HPDE6-E6E7 (cell line): ENCODE data around the gene EMILIN2.
"Not testable (repeated sequence)": the region's sequence is repeated elsewhere in the genome, so short reads cannot be mapped to it uniquely, and the experiment has no call there.

ENCODE experiments used
- DNase-seq: peaks from one replicate; pipeline ENCODE4 v3.0.0; 2011; ENCODE audit warnings: missing footprints; ENCODE audit errors: extremely low spot score

Gene EMILIN2

DNA sequence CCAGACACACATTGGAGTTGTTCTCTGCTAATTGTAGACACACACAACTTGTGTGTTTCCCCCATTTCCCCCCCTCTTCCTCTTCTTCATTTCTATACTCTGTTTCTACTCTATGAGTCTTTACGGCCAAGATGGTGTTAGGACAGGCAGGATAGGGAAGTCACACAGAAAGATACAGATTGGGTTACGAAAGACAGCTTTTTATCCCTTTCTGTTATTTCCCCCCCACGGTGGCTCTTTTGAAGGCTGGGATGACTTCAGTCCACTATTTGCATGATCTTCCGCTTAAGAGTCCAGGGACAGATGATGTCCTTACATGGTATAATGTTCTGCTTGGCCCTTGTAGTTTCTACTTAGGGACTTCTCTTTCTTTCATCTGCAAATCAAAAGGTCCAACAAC, 1.6 kb upstream of the EMILIN2 start:
- no peak for DNase-seq

DNA sequence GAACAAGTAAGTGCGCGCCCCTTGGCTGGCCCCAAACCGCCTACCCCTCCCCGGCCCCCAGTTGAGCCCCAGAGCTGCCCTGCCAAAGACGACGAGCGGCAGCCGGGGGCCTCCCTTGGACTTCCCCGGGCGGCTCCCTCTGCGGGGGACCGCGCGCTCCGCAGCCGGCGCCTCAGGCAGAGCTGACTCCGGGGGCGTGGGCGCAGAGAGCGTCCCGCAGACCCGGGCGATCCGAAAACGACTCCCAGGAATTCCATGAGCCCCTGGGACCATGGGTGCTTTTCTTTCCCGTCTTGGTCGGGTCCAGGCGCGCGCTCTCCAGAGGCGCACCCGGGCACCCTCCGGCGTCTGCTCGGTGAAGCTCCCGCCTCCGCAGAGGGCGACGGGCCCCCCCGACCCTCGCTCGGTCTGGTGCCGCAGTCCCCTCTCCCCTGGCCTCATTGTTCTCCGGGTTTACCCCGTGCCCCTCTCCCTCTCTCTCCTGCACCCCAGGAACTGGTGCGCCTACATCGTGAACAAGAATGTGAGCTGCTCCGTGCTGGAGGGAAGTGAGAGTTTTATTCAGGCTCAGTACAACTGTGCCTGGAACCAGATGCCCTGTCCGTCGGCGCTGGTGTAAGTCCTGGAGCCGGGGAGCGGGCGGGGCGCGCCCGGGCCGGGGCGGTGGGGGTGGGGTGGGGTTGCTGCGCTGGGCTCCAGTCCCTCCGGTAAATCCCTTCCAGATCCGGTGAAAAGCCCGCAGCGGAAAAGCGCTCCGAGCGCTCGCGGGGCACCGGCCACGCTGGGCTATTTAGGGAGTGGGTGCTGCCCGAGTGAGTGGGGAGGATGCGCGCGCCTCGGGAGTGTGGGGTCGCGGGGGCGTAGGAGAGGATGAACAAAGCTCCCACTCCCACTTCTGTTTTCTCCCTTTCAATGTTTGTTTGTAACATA, 776 bp downstream of the EMILIN2 start:
- DNase-seq = no peak

DNA sequence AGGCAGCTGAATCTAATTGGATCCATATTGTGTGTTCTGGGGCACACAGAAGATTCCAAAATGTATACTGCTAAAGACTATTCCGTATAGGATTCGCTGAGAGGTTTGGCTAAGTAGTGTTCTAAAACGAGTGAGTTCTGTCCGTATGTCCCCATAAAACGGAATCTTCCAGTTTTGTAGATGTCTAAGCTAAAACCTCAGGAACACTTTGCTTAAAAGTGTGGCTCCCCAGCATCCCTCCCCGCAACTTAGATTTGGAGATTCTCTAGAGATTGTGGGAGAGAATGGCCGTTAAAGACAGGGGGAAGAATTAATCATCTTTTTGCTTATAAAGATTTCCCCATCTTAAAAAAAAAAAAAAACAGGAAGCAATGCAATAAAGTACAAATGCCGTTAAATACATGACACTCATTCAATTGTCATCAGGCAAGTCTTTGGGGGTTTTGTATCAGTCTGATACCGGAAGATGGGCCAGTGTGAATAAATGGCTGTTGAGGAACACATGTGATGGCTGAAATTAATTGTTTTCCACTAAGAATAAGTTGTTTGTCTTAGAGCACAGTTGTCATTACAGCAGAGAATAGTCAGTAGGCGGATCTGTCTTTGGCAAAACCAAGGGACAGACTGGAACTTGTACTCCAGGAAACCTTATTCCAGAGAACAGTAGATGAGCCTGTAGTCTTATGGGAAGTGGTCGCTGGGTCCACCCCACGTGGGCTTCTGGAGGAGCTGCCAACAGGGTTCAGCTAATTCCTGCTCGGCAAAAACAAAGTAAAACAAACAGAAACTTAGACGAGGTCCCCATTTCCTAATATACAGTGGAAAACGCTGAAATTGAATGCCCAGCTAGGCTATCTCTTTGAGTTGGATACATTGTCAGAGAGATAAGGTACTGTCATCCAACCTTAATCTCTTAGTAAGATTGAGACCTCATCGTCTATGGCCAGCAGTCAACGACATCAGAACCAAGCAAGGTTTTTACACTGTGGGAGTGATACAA, 1.7 kb downstream of the EMILIN2 start:
- DNase-seq = no peak

DNA sequence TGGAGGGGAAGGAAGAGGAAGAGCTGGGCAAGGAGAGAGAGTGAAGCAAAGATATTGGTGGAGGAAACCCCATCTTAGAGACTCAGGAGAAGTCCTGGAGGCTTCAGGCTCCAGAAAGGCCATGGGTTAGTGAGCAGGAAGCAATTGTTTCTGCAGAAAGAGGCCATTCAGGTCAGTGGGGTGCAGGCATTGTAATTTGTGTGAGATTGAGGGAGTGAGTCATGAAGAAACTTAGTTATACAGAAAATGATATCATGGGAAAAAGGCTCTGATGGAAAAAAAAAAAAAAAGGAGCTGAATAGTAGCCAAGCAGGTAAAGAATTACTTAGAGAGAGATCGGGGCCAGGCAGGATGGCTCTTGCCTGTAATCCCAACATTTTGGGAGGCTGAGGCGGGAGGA, 4.0 kb downstream of the EMILIN2 start:
- no peak for DNase-seq

DNA sequence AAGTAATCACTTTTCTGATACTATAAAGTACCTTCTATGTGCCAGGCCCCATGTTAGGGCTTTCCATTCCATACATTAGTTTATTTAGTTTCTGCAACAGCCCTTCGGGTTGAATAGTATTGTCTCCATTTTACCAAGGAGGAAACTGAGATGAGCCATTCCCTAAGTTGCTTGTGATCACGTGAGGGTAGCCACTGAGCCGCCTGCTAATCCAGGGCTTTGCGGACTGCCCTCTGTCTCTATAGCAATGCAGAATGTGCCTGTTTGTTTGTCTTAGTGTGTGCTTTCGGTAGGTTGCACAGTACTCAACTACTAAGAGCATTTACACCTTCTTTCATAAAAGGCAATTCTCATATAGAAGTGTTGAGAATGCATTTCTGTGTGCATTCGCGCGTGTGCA, 5.0 kb downstream of the EMILIN2 start:
- DNase-seq = no peak

DNA sequence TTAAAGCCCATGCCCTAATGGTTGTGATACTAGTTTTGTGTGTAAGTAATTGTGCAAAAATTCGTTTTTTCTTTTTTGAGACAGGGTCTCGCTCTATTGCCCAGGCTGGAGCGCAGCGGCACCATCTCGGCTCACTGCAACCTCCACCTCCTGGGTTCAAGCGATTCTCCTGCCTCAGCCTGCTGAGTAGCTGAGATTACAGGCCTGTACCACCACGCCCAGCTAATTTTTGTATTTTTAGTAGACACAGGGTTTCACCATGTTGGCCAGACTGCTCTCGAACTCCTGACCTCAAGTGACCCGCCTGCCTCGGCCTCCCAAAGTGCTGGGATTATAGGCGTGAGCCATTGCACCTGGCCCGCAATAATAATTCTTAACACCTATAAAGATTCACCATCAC, 5.7 kb downstream of the EMILIN2 start:
- not testable (repeated sequence) for DNase-seq

DNA sequence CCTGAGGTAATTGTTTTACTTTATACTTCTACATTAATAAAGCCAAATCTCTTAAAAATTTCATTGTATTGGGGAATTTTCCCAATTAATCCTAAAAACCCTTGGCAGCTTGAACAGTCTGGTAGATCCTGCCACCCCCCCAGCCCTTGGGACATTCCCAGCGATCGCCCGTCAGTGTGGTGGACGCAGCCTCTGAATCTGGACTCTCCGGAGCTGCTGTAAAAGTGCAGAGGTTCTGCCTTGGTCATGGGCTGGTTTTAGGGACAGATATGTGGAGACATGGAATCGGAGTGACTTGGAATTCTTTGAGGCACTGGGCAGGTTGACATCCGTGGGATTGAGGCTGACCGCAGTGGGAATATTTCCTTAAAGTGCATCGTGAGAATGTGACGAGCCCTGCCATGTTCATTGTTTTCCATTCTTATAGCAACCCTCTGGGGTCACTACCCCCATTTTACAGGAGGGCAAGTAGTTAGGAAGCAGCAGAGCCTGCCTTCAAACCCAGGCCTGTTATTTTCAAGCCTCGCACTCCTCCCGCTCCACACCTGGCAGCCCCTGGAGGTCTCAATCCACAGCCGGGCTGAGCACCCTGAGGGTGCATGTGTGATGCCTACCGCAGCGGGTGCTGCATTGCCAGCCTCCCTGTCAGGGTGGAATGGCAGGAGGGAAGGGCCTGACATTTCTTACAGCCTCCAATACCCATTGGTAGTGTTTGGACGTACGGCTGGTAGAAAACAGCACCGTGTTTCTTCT, 6.5 kb downstream of the EMILIN2 start:
- no peak for DNase-seq

DNA sequence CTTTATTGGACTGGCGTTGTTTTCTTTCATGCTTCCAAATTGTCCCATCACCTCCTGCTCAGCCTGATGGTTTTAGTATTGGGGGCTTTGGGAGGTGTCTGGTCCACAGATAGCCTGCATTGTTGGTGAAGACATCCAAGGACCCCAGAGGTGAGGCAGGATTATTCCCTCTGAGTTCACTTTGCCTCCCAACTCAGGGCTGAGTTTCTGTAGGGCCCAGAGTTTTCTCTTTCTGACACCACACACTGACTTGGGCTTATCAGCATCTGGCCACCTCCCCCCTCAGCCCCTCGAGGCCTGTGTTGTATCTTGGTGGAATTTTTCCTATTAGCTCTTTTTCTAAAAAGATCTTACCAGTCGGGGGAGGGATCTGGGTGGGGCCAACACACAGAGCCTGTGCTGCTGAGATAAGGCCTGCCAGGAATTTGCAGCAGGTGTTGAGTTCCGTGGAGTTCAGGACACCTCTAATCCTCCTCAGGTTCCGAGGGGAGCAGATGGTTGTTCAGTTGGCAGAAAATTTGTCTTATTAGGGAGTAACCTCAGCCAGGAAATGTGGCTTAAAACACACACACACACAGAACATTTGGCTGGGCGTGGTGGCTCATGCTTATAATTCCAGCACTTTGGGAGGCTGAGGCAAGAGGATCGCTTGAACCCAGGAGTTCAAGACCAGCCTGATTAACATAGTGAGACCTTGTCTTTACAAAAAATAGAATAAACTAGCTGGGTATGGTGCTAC, 7.3 kb downstream of the EMILIN2 start:
- no peak for DNase-seq

DNA sequence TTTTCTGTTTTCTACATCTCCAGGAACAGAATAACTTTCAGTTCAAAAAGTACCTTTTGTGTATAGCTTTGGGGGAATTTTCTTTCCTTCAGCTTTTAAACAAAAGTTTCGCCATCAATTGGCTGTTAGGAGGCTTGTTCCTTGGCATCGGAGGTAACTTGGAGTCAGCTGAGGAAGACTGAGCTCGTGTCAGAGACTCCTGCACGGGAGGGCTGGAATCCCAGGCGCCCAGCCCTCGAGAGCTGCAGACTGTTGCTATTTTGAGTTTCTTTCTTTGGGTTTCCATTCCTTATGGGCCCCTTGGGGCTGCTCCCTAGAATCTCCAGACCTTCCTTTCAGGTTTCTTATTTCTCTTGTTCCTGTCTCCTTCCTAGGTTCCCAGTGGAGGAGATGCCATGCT, 8.1 kb downstream of the EMILIN2 start:
- no peak for DNase-seq

DNA sequence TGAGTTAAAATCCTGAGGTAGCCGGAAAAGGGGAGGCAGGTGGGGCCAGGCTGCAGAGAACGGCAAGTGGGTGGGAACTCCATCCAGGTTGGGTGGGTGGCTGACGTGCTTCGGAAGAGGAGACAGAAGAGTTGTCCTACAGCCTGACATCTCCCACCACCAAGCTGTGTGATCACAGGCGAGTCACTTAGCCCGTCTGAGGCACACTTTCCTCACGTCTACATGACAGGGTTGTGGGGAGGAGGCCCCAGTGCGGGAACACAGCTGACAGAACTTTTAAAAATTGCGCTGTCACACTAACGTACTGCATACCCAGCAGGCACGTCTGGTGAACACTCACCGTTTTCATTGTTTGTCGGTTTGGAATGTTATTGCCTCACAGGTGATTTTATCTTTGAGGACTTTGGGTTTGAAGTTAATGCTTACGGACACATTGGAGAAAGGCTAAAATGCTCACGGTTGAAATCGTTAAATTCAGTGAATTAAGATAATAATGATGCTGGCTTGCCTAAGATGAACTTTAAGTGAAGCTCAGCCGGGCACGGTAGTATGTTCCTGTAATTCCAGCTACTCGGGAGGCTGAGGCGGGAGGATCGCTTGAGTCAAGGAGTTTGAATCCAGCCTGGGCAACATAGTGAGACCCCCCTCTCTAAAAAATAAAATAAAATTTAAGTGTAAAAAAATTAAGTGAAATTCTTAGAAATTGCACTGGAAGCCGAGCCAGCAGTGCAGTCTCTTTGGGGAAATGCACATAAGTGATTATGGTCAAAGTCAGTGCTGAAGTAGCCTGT, 8.9 kb downstream of the EMILIN2 start:
- no peak for DNase-seq

DNA sequence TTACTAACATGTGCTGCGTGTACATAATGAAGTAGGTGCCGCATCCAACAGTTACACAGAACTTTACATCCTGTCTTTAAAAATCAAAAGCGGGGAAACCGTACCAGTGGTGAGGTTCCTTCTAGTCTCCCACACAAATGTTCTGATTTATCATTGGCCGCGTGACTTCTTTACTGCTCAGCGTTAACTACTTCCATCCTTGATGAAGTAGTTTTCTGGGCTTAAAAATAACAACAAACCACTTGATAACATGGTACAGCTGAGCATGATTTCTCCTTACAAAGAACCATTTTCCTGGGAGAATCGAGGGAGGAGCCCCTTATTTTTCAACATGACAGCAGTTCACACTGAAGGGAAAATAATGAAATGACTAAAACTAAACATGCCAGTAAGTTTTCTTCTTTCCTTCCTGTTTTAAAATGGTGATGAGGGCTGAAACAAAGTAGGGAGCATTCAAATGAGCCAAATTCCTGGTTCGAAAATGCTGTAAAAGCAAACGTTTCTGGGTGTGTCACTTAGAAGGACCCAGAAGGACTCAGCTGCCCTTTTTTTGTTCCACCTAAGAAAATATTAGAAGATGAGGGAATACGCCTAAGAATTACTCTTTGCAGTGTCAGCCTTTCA, 9.9 kb downstream of the EMILIN2 start:
- DNase-seq = no peak

DNA sequence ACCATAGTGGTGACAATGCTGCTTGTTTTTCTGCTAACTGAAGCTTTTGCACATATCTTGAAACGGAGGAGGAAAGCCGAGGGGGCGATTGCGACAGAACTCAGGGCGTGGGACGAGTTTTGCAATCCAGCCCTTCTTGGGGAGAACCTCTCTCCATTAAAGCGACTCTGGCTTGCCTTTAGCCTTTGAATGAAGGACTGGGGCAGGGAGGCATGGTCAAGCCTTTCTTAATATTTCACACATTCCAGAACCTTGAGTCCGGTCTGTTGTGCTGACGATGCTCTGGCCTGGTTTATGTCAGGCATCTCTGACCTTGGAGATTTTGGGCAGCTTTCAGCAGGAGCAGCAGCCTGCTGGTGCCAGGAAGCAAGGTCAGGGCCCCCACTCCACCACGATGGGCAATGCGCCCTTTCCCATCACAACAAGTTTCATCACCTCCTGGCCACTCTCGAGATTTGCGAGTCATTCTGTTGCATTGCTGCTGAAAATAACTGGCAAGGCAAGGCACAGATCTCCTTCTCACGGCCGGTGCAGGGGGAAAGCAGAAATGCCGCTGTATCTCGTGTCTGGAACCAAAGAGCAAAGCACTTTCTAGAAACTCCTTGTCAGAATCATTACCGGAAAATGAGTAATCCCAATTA, 10.8 kb downstream of the EMILIN2 start:
- no peak for DNase-seq

DNA sequence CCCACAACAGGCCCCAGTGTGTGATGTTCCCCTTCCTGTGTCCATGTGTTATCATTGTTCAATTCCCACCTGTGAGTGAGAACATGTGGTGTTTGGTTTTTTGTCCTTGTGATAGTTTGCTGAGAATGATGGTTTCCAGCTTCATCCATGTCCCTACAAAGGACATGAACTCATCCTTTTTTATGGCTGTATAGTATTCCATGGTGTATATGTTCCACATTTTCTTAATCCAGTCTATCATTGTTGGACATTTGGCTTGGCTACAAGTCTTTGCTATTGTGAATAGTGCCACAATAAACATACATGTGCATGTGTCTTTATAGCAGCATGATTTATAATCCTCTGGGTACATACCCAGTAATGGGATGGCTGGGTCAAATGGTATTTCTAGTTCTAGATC, 13.6 kb downstream of the EMILIN2 start:
- DNase-seq = not testable (repeated sequence)

DNA sequence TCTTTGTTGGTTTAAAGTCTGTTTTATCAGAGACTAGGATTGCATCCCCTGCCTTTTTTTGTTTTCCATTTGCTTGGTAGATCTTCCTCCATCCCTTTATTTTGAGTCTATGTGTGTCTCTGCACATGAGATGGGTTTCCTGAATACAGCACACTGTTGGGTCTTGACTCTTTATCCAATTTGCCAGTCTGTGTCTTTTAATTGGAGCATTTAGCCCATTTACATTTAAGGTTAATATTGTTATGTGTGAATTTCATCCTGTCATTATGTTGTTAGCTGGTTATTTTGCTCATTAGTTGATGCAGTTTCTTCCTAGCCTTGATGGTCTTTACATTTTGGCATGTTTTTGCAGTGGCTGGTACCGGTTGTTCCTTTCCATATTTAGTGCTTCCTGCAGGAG, 17.2 kb downstream of the EMILIN2 start:
- not testable (repeated sequence) for DNase-seq

DNA sequence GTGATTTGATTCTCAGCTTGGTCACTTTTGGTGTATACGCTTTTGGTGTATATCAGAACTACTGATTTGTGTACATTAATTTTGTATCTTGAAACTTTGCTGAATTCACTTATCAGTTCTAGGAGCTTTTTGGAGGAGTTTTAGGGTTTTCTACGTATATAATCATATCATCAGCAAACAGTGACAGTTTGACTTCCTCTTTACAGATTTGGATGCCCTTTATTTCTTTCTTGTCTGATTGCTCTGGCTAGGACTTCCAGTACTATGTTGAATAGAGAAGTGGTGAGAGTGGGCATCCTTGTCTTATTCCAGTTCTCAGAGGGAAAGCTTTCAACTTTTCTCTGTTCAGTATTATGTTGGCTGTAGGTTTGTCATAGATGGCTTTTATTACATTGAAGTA, 19.7 kb downstream of the EMILIN2 start:
- not testable (repeated sequence) for DNase-seq

DNA sequence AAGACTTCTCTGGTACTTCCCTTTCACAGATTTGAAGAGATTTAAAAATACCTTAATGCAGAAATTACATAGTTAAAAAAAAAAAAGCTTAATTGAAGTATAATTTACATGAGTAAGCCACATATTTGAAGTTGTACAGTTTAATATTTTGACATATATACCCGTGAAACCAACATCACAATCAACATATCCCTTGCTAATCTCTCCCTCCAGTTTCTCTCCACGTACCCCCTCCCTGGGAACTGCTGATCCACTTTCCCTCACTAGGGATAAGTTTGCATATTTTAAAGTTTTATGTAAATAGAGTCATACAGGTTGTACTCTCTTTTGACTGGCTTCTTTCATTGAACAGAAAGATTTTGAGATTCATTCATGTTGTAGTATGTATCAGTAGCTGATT, 22.4 kb downstream of the EMILIN2 start:
- DNase-seq = no peak

DNA sequence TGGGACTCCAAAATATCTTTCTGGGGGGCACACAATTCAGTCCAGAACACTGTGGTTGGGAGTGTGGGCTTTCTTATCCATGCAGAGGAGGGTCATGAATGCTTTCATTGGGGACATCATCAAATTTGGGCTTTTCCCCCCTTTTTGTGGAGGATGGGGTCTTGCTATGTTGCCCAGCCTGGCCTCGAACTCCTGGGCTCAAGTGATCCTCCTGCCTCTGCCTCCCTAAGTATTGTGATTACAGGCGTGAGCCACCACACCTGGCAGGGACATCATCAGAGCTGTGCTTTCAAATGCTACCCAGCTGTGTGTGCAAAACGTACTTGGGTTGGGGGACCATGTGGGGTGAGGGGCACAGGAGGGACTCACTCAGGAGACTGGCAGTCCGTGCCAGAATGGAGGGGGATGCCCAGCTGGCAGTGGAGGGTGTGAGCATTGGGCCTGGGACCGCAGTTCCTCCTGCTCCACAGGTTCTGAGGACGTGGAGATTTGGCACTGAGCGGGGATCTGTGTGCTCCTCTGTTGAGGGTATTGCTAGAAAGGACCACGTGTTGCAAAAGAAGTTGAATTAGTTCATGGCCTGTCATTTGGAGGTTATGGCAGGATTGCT, 24.4 kb downstream of the EMILIN2 start:
- DNase-seq = no peak

DNA sequence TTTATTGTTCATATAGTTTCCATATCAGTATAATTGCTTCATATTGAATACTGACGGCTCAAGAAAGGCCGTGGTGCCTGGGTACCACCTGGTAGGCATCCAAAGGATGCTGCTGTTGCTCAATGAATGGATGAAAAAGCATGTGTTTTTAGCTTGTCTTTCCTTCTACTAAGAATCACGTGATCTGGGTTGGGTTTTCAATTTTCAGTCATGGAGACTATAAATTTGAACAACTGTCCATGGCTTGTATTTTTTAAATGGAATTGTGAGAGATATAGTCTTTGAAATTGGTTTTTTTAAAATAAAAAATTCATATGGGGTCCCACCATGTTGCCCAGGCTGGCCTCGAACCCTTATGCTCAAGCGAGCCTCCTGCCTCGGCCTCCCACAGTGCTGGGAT, 25.3 kb downstream of the EMILIN2 start:
- no peak for DNase-seq

DNA sequence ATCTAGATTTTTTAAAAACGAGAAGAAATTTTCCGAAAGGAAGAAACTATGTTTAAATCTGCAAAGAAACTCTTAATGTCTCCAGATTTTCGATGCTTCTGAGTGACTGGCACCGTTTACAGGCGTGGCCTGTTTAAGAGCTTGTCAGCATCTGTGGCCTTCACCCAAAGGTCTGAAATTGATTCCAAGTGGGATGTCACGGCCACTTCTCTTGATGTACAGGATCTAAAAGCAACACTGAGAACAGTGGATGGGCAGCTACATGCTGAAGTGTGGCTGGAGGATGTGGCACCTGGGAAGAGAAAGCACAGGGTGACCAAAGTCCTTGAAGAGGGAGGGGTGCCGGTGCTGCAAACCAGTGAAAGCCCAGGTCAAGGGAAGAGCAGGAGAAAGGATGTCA, 28.0 kb downstream of the EMILIN2 start:
- DNase-seq = no peak
